GM23338 (cell line): ENCODE results near the gene SNU13. TPM values are rescaled to one million over a fixed set of nuclear protein-coding genes. Genes with fewer than 3 reads are reported as not detected.

ENCODE experiments used
- ATAC-seq: fragments of 200-7000 bp; cut with Tn5 transposase; 3 replicates; pipeline ENCODE4 v1.9.1; 2020
- DNase-seq: peaks from one replicate; pipeline ENCODE4 v3.0.0-alpha.2; 2015; ENCODE audit warnings: low spot score
- H2AFZ ChIP-seq: fragments of 200-600 bp; sonication (generic); 2 replicates; pipeline ENCODE4 v1.8.0; 2016; ENCODE audit warnings: antibody characterized with exemption, mild to moderate bottlenecking, moderate library complexity
- H3F3A ChIP-seq: fragments of 200-600 bp; sonication (generic); replicated peaks from 2 replicates; pipeline ENCODE4 v1.8.0; 2017; ENCODE audit warnings: antibody characterized with exemption, mixed run types, low read depth
- H3K27ac ChIP-seq: fragments of 200-600 bp; sonication (generic); 2 replicates; pipeline ENCODE4 v1.6.1; 2016; ENCODE audit warnings: low read depth
- H3K27me3 ChIP-seq: fragments of 200-600 bp; sonication (generic); 2 replicates; pipeline ENCODE4 v1.8.0; 2016; ENCODE audit warnings: mild to moderate bottlenecking, mixed run types, moderate library complexity; ENCODE audit not compliant: insufficient read depth
- H3K36me3 ChIP-seq: fragments of 200-600 bp; sonication (generic); 2 replicates; pipeline ENCODE4 v1.8.0; 2016; ENCODE audit warnings: mild to moderate bottlenecking; ENCODE audit not compliant: insufficient read depth
- H3K4me1 ChIP-seq: fragments of 200-600 bp; sonication (generic); 2 replicates; pipeline ENCODE4 v1.8.0; 2016; ENCODE audit warnings: mild to moderate bottlenecking, moderate library complexity; ENCODE audit not compliant: insufficient read depth
- H3K4me2 ChIP-seq: fragments of 200-600 bp; sonication (generic); 2 replicates; pipeline ENCODE4 v1.7.1; 2017; ENCODE audit warnings: mixed run types
- H3K4me3 ChIP-seq: fragments of 200-600 bp; sonication (generic); 2 replicates; pipeline ENCODE4 v1.6.1; 2016; ENCODE audit warnings: mixed run types
- H3K79me2 ChIP-seq: fragments of 200-600 bp; sonication (generic); replicated peaks from 2 replicates; pipeline ENCODE4 v1.8.0; 2017; ENCODE audit warnings: mild to moderate bottlenecking; ENCODE audit not compliant: insufficient read depth
- H3K9me2 ChIP-seq: fragments of 200-600 bp; sonication (generic); 2 replicates; pipeline ENCODE4 v1.8.0; 2017; ENCODE audit not compliant: insufficient read depth
- H4K20me1 ChIP-seq: fragments of 200-600 bp; sonication (generic); replicated peaks from 2 replicates; pipeline ENCODE4 v1.8.0; 2017; ENCODE audit warnings: mild to moderate bottlenecking; ENCODE audit not compliant: insufficient read depth
- H3K27ac Mint-ChIP-seq: 2 replicates; pipeline ENCODE4 v1.8.0; 2020; ENCODE audit warnings: inconsistent platforms, mild to moderate bottlenecking, moderate library complexity, mixed read lengths
- H3K27me3 Mint-ChIP-seq: 3 replicates; pipeline ENCODE4 v1.8.0; 2022; ENCODE audit warnings: low read depth, mild to moderate bottlenecking, moderate library complexity, mixed read lengths, inconsistent platforms; ENCODE audit not compliant: insufficient read depth, poor library complexity
- H3K36me3 Mint-ChIP-seq: 3 replicates; pipeline ENCODE4 v1.8.0; 2021; ENCODE audit warnings: low read depth, mild to moderate bottlenecking, inconsistent platforms, moderate library complexity, mixed read lengths
- H3K4me1 Mint-ChIP-seq: 3 replicates; pipeline ENCODE4 v1.8.0; 2020; ENCODE audit warnings: mild to moderate bottlenecking, inconsistent platforms, mixed read lengths
- H3K4me3 Mint-ChIP-seq: 3 replicates; pipeline ENCODE4 v1.8.0; 2021; ENCODE audit warnings: moderate library complexity, mild to moderate bottlenecking, inconsistent platforms, mixed read lengths
- H3K9me3 Mint-ChIP-seq: 3 replicates; pipeline ENCODE4 v1.8.0; 2020; ENCODE audit warnings: moderate library complexity, mild to moderate bottlenecking, inconsistent platforms, mixed read lengths
- CTCF ChIP-seq, 2 experiments: fragments of 200-600 bp in 1 of 2; sonication (generic) in 1 of 2; conservative IDR thresholded peaks; 2 replicates each; pipeline versions ENCODE4 v1.5.1 to v1.6.1; 2016 to 2017; ENCODE audit warnings: antibody characterized with exemption in 2 of 2, low read depth in 2 of 2, mild to moderate bottlenecking in 2 of 2, moderate library complexity in 1 of 2
- ETS1 ChIP-seq: IDR thresholded peaks from 2 replicates; pipeline ENCODE4 v1.6.1; 2016; ENCODE audit warnings: antibody characterized with exemption
- EZH2phosphoT487 ChIP-seq: fragments of 200-600 bp; sonication (generic); IDR thresholded peaks from one replicate; pipeline ENCODE4 v1.8.1; 2018; ENCODE audit warnings: antibody characterized with exemption; ENCODE audit not compliant: unreplicated experiment
- POLR2AphosphoS5 ChIP-seq: IDR thresholded peaks from 2 replicates; pipeline ENCODE4 v1.6.1; 2016; ENCODE audit warnings: antibody characterized with exemption, low read depth
- ZNF114 ChIP-seq: fragments of 250-450 bp; sonication (Bioruptor Pico); IDR thresholded peaks from 2 replicates; pipeline ENCODE4 v1.5.0; 2020; ENCODE audit warnings: mild to moderate bottlenecking, moderate library complexity
- ZNF462 ChIP-seq: fragments of 250-450 bp; sonication (Bioruptor Pico); IDR thresholded peaks from 2 replicates; pipeline ENCODE4 v1.5.0; 2020; ENCODE audit warnings: mild to moderate bottlenecking, moderate library complexity
- polyA plus RNA-seq: library from polyadenylated mRNA; unstranded; fragments of >200 nt; fragmentation: Nextera tagmentation; extraction: Ambion mirVana; gene quantifications from 2 replicates; pipeline ENCODE4 v1.2.1, GENCODE V29; 2016
- total RNA-seq: library from RNA; depleted of rRNA; stranded (reverse); fragments of >200 nt; shearing (Covaris generic); gene quantifications from 2 replicates; pipeline ENCODE4 v1.2.3, GENCODE V29; 2014

Gene SNU13
- total and polyA plus RNA-seq, 2 experiments from 2014 or later = 163 to 464 TPM

- Histone ChIP-seq H3K4me1 (peaks cover 10% of the 10 kb centered on the region), H3F3A (0 out of 2 replicates have a peak, but pooled peaks cover 8% of the 10 kb centered on the region), H3K4me2 (no peak within 1 kb of the TSS), H3K36me3 (no peaks in the 10 kb centered on the region), H3K27ac (no peak within 1 kb of the TSS), H2AFZ (peak within 1 kb of the TSS; percentile 60; the same call in 1 of the 2 replicates), H3K27me3 (peaks cover 34% of the 10 kb centered on the region), H3K9me2 (no peaks in the 10 kb centered on the region), H3K4me3 (no peak within 1 kb of the TSS), H3K79me2 (no peaks in the 10 kb centered on the region), H4K20me1 (no peaks in the 10 kb centered on the region)
- H3K27ac Mint-ChIP-seq = no peak within 1 kb of the TSS
- ATAC-seq (peak; percentile 35), DNase-seq (peak; percentile 91)
- peaks cover 7% of the 10 kb centered on the region; the same call in 2 of the 3 replicates for H3K4me1 Mint-ChIP-seq
- peaks cover 18% of the 10 kb centered on the region for H3K27me3 Mint-ChIP-seq
- H3K36me3 Mint-ChIP-seq = peaks cover 6% of the 10 kb centered on the region; the same call in 2 of the 3 replicates
- H3K9me3 Mint-ChIP-seq = peaks cover 5% of the 10 kb centered on the region; the same call in 2 of the 3 replicates
- no peak for TF ChIP-seq EZH2phosphoT487
- no peak for TF ChIP-seq ZNF114 (CRISPR knock-in tag)
- TF ChIP-seq CTCF (conservative IDR thresholded peaks at IDR 0.05; ENCODE audit: low read depth in 2 of 2) = no peak
- TF ChIP-seq POLR2AphosphoS5 = peak; percentile 47; the same call in 1 of the 2 replicates
- no peak for TF ChIP-seq ETS1
- no peak within 1 kb of the TSS for H3K4me3 Mint-ChIP-seq
Measured at GRCh38 chr22:41699264-41700107, 10.8 kb upstream of the SNU13 start, which contains the start of gene MEI1. Gene MEI1, plus strand, starts transcription at chr22:41699503. Its CDS starts 36 bp downstream, at chr22:41699539.

GRCh38 chr22:41697126-41697775, 8.6 kb upstream of the SNU13 start:
- peak overlapping the region; percentile 80 for H2AFZ ChIP-seq
- DNase-seq = peak; percentile 98
- peaks cover 18% of the 10 kb centered on the region for H3K27me3 Mint-ChIP-seq
- peak overlapping the region; percentile 41; the same call in 1 of the 2 replicates for H3K4me3 ChIP-seq
- H3K9me3 Mint-ChIP-seq = peaks cover 5% of the 10 kb centered on the region; the same call in 2 of the 3 replicates
- no peak overlapping the region for H3K27ac ChIP-seq
- H3K4me2 ChIP-seq = peak overlapping the region; percentile 71; the same call in 1 of the 2 replicates
- H3K36me3 Mint-ChIP-seq = peaks cover 6% of the 10 kb centered on the region; the same call in 2 of the 3 replicates
- H3K27me3 ChIP-seq = peaks cover 34% of the 10 kb centered on the region
- H3F3A ChIP-seq = 0 out of 2 replicates have a peak, but pooled peaks cover 8% of the 10 kb centered on the region
- peak; percentile 91 for ATAC-seq
- peaks cover 7% of the 10 kb centered on the region; the same call in 2 of the 3 replicates for H3K4me1 Mint-ChIP-seq
- peaks cover 10% of the 10 kb centered on the region for H3K4me1 ChIP-seq
- H4K20me1 ChIP-seq = no peaks in the 10 kb centered on the region
- H3K27ac Mint-ChIP-seq = no peak overlapping the region
- H3K4me3 Mint-ChIP-seq = peak overlapping the region; percentile 55
- H3K36me3 ChIP-seq = no peaks in the 10 kb centered on the region
- no peaks in the 10 kb centered on the region for H3K9me2 ChIP-seq
- no peaks in the 10 kb centered on the region for H3K79me2 ChIP-seq
- no peak for TF ChIP-seq ZNF462 (CRISPR knock-in tag)
- peak; percentile 91 to 99 for TF ChIP-seq CTCF (conservative IDR thresholded peaks at IDR 0.05; ENCODE audit: low read depth in 2 of 2)
